ENCODE results near the gene CSF2RB. TPM values are rescaled to one million over a fixed set of nuclear protein-coding genes. Genes with fewer than 3 reads are reported as not detected.
"Not testable (repeated sequence)": the region's sequence is repeated elsewhere in the genome, so short reads cannot be mapped to it uniquely, and the experiment has no call there.

CSF2RB gene
- total RNA-seq, 2 donors from 2014 or later: 4.2 to 4.8 TPM

- no peaks in the 10 kb centered on the region for H3K27me3 Mint-ChIP-seq
- no peaks in the 10 kb centered on the region for H3K36me3 Mint-ChIP-seq (ENCODE audit: low read depth)
- H3K27ac Mint-ChIP-seq: no peak overlapping the region
- H3K9me3 Mint-ChIP-seq: no peaks in the 10 kb centered on the region
- H3K4me3 Mint-ChIP-seq: peak overlapping the region; percentile 89
- no peak for ATAC-seq (replicated peaks)
- H3K4me1 Mint-ChIP-seq: peaks cover 3% of the 10 kb centered on the region
Measured at GRCh38 chr22:36976606-36977005, 63.2 kb downstream of the CSF2RB start.

GRCh38 chr22:36977401-36977861 lies 64.0 kb downstream of the CSF2RB start:
- Mint-ChIP-seq H3K36me3 (ENCODE audit: low read depth) (no peaks in the 10 kb centered on the region), H3K9me3 (no peaks in the 10 kb centered on the region), H3K27ac (peak overlapping the region; percentile 92), H3K4me3 (peak overlapping the region; percentile 89), H3K4me1 (peaks cover 3% of the 10 kb centered on the region), H3K27me3 (peaks cover 4% of the 10 kb centered on the region)
- ATAC-seq (replicated peaks): peak; percentile 92

GRCh38 chr22:36977947-36978660 lies 64.7 kb downstream of the CSF2RB start:
- Mint-ChIP-seq H3K4me1 (peaks cover 3% of the 10 kb centered on the region), H3K27ac (peak overlapping the region; percentile 92), H3K36me3 (ENCODE audit: low read depth) (no peaks in the 10 kb centered on the region), H3K27me3 (peaks cover 4% of the 10 kb centered on the region), H3K9me3 (no peaks in the 10 kb centered on the region), H3K4me3 (peak overlapping the region; percentile 89)
- ATAC-seq (replicated peaks): peak; percentile 91

GRCh38 chr22:36979016-36979910 lies 65.8 kb downstream of the CSF2RB start:
- peaks cover 3% of the 10 kb centered on the region for H3K4me1 Mint-ChIP-seq
- peaks cover 8% of the 10 kb centered on the region for H3K27me3 Mint-ChIP-seq
- no peak overlapping the region for H3K27ac Mint-ChIP-seq
- H3K4me3 Mint-ChIP-seq: no peak overlapping the region
- no peaks in the 10 kb centered on the region for H3K36me3 Mint-ChIP-seq (ENCODE audit: low read depth)
- no peak for ATAC-seq (replicated peaks)
- H3K9me3 Mint-ChIP-seq: no peaks in the 10 kb centered on the region

GRCh38 chr22:36981247-36981775 lies 67.9 kb downstream of the CSF2RB start:
- H3K4me3 Mint-ChIP-seq: no peak overlapping the region
- H3K36me3 Mint-ChIP-seq (ENCODE audit: low read depth): no peaks in the 10 kb centered on the region
- H3K27me3 Mint-ChIP-seq: peaks cover 12% of the 10 kb centered on the region
- ATAC-seq (replicated peaks): no peak
- H3K4me1 Mint-ChIP-seq: peaks cover 3% of the 10 kb centered on the region
- peaks cover 4% of the 10 kb centered on the region for H3K9me3 Mint-ChIP-seq
- H3K27ac Mint-ChIP-seq: no peak overlapping the region

GRCh38 chr22:36982136-36982535 lies 68.7 kb downstream of the CSF2RB start:
- Mint-ChIP-seq H3K4me1 (peaks cover 3% of the 10 kb centered on the region), H3K4me3 (no peak overlapping the region), H3K27ac (no peak overlapping the region), H3K36me3 (ENCODE audit: low read depth) (no peaks in the 10 kb centered on the region), H3K27me3 (peaks cover 12% of the 10 kb centered on the region), H3K9me3 (peaks cover 10% of the 10 kb centered on the region)
- ATAC-seq (replicated peaks): no peak

GRCh38 chr22:36985211-36985889 lies 71.9 kb downstream of the CSF2RB start:
- Mint-ChIP-seq H3K27me3 (peaks cover 24% of the 10 kb centered on the region), H3K4me1 (no peaks in the 10 kb centered on the region), H3K4me3 (no peak overlapping the region), H3K27ac (no peak overlapping the region), H3K9me3 (peaks cover 10% of the 10 kb centered on the region), H3K36me3 (ENCODE audit: low read depth) (no peaks in the 10 kb centered on the region)
- ATAC-seq (replicated peaks): no peak

GRCh38 chr22:36986242-36986821 lies 72.9 kb downstream of the CSF2RB start:
- Mint-ChIP-seq H3K9me3 (peaks cover 10% of the 10 kb centered on the region), H3K36me3 (ENCODE audit: low read depth) (no peaks in the 10 kb centered on the region), H3K4me3 (no peak overlapping the region), H3K4me1 (no peaks in the 10 kb centered on the region), H3K27me3 (peaks cover 31% of the 10 kb centered on the region), H3K27ac (no peak overlapping the region)
- peak; percentile 88 for ATAC-seq (replicated peaks)

- H3K9me3 Mint-ChIP-seq: peaks cover 10% of the 10 kb centered on the region
- no peak overlapping the region for H3K4me3 Mint-ChIP-seq
- H3K27ac Mint-ChIP-seq: no peak overlapping the region
Measured at GRCh38 chr22:36988075-36988832, 74.8 kb downstream of the CSF2RB start.

GRCh38 chr22:36989012-36989411 lies 75.6 kb downstream of the CSF2RB start:
- not testable (repeated sequence) for H3K4me3 Mint-ChIP-seq; H3K9me3 Mint-ChIP-seq; ATAC-seq (replicated peaks); H3K36me3 Mint-ChIP-seq (ENCODE audit: low read depth); H3K4me1 Mint-ChIP-seq; H3K27ac Mint-ChIP-seq
- peaks cover 33% of the 10 kb centered on the region for H3K27me3 Mint-ChIP-seq

More at GRCh38 chr22:36988075-36988832, 74.8 kb downstream of the CSF2RB start:
- no peaks in the 10 kb centered on the region for H3K36me3 Mint-ChIP-seq (ENCODE audit: low read depth)
- H3K27me3 Mint-ChIP-seq: peaks cover 37% of the 10 kb centered on the region
- H3K4me1 Mint-ChIP-seq: no peaks in the 10 kb centered on the region
- ATAC-seq (replicated peaks): no peak

Other genes with a start within 250 kb of the CSF2RB start
- not detected for gene CACNG2, start 209.9 kb upstream of the CSF2RB start, total RNA-seq
- 10 to 100 TPM; 19.7 to 21.2 TPM for gene IFT27, start 137.5 kb upstream of the CSF2RB start, total RNA-seq
- not detected for gene PVALB, start 96.6 kb upstream of the CSF2RB start, total RNA-seq
- gene NCF4, start 52.6 kb upstream of the CSF2RB start, total RNA-seq: 10 to 100 TPM; 40.6 to 60.1 TPM
- gene TST, start 105.8 kb downstream of the CSF2RB start, total RNA-seq: 10 to 100 TPM in 1 of 2 donors, 1 to 10 TPM in 1; 8.2 to 14.5 TPM
- 10 to 100 TPM; 22.7 to 41.6 TPM for gene MPST, start 106.1 kb downstream of the CSF2RB start, total RNA-seq
- 10 to 100 TPM; 39.4 to 41.9 TPM for gene KCTD17, start 138.1 kb downstream of the CSF2RB start, total RNA-seq
- gene TMPRSS6, start 196.1 kb downstream of the CSF2RB start, total RNA-seq: 100 to 1,000 TPM in 1 of 2 donors, 10 to 100 TPM in 1; 86.6 to 343 TPM
- gene IL2RB, start 236.3 kb downstream of the CSF2RB start, total RNA-seq: 100 to 1,000 TPM; 425 to 498 TPM